ENCODE data around the gene TMEM253. TPM values are rescaled to one million over a fixed set of nuclear protein-coding genes. Genes with fewer than 3 reads are reported as not detected.

The TMEM253 gene
- total and polyA plus RNA-seq, 2 experiments from 2014 or later: 0.59 to 0.95 TPM

GRCh38 chr14:21095430-21096205 lies 5.2 kb upstream of the TMEM253 start:
- H3K27me3 Mint-ChIP-seq (ENCODE audit: insufficient read depth, low read depth, poor library complexity): peaks cover 34% of the 10 kb centered on the region
- H3K4me3 Mint-ChIP-seq: peak overlapping the region; percentile 92
- peak overlapping the region; percentile 98 for H3K4me2 ChIP-seq
- peaks cover 8% of the 10 kb centered on the region; the same call in 2 of the 3 replicates for H3K9me3 Mint-ChIP-seq
- peaks cover 70% of the 10 kb centered on the region for H3K4me1 Mint-ChIP-seq
- peaks cover 47% of the 10 kb centered on the region for H3K79me2 ChIP-seq (replicated peaks; ENCODE audit: insufficient read depth)
- H3K9me2 ChIP-seq (ENCODE audit: insufficient read depth): no peaks in the 10 kb centered on the region
- H3K4me1 ChIP-seq (ENCODE audit: insufficient read depth): peaks cover 48% of the 10 kb centered on the region
- H2AFZ ChIP-seq: no peak overlapping the region
- H3K4me3 ChIP-seq: peak overlapping the region; percentile 46; the same call in 1 of the 2 replicates
- ATAC-seq (no peak), DNase-seq (ENCODE audit: low spot score) (peak; percentile 70)
- H3K27me3 ChIP-seq (ENCODE audit: insufficient read depth): no peaks in the 10 kb centered on the region
- peaks cover 29% of the 10 kb centered on the region for H3K36me3 Mint-ChIP-seq (ENCODE audit: low read depth)
- H3K27ac Mint-ChIP-seq: peak overlapping the region; percentile 30; the same call in 1 of the 2 replicates
- H3K36me3 ChIP-seq (ENCODE audit: insufficient read depth): peaks cover 10% of the 10 kb centered on the region
- TF ChIP-seq, protein P1, sequence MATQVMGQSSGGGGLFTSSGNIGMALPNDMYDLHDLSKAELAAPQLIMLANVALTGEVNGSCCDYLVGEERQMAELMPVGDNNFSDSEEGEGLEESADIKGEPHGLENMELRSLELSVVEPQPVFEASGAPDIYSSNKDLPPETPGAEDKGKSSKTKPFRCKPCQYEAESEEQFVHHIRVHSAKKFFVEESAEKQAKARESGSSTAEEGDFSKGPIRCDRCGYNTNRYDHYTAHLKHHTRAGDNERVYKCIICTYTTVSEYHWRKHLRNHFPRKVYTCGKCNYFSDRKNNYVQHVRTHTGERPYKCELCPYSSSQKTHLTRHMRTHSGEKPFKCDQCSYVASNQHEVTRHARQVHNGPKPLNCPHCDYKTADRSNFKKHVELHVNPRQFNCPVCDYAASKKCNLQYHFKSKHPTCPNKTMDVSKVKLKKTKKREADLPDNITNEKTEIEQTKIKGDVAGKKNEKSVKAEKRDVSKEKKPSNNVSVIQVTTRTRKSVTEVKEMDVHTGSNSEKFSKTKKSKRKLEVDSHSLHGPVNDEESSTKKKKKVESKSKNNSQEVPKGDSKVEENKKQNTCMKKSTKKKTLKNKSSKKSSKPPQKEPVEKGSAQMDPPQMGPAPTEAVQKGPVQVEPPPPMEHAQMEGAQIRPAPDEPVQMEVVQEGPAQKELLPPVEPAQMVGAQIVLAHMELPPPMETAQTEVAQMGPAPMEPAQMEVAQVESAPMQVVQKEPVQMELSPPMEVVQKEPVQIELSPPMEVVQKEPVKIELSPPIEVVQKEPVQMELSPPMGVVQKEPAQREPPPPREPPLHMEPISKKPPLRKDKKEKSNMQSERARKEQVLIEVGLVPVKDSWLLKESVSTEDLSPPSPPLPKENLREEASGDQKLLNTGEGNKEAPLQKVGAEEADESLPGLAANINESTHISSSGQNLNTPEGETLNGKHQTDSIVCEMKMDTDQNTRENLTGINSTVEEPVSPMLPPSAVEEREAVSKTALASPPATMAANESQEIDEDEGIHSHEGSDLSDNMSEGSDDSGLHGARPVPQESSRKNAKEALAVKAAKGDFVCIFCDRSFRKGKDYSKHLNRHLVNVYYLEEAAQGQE (IDR thresholded peaks at IDR 0.05; ENCODE audit: unreplicated experiment): peak; percentile 89
- TF ChIP-seq JUNB (IDR thresholded peaks at IDR 0.05; ENCODE audit: unreplicated experiment): no peak
- H3K27ac ChIP-seq (ENCODE audit: low read depth): peak overlapping the region; percentile 91; the same call in 1 of the 2 replicates
- peaks cover 33% of the 10 kb centered on the region for H3F3A ChIP-seq (replicated peaks; ENCODE audit: low read depth)
- peaks cover 11% of the 10 kb centered on the region for H4K20me1 ChIP-seq (replicated peaks; ENCODE audit: insufficient read depth)

GRCh38 chr14:21096438-21096837 lies 4.4 kb upstream of the TMEM253 start:
- peak overlapping the region; percentile 98 for H3K4me2 ChIP-seq
- DNase-seq (ENCODE audit: low spot score) (no peak), ATAC-seq (no peak)
- peak overlapping the region; percentile 92 for H3K4me3 Mint-ChIP-seq
- peaks cover 7% of the 10 kb centered on the region for H4K20me1 ChIP-seq (replicated peaks; ENCODE audit: insufficient read depth)
- H3K27me3 Mint-ChIP-seq (ENCODE audit: insufficient read depth, low read depth, poor library complexity): peaks cover 30% of the 10 kb centered on the region
- peaks cover 23% of the 10 kb centered on the region for H3K36me3 Mint-ChIP-seq (ENCODE audit: low read depth)
- H3K9me3 Mint-ChIP-seq: peaks cover 8% of the 10 kb centered on the region; the same call in 2 of the 3 replicates
- peaks cover 8% of the 10 kb centered on the region for H3K36me3 ChIP-seq (ENCODE audit: insufficient read depth)
- H3K79me2 ChIP-seq (replicated peaks; ENCODE audit: insufficient read depth): peaks cover 47% of the 10 kb centered on the region
- H3K4me1 Mint-ChIP-seq: peaks cover 71% of the 10 kb centered on the region
- H3K4me3 ChIP-seq: peak overlapping the region; percentile 84
- H2AFZ ChIP-seq: no peak overlapping the region
- peaks cover 48% of the 10 kb centered on the region for H3K4me1 ChIP-seq (ENCODE audit: insufficient read depth)
- peaks cover 29% of the 10 kb centered on the region for H3F3A ChIP-seq (replicated peaks; ENCODE audit: low read depth)
- H3K9me2 ChIP-seq (ENCODE audit: insufficient read depth): no peaks in the 10 kb centered on the region
- peak overlapping the region; percentile 30; the same call in 1 of the 2 replicates for H3K27ac Mint-ChIP-seq
- TF ChIP-seq, protein P2, sequence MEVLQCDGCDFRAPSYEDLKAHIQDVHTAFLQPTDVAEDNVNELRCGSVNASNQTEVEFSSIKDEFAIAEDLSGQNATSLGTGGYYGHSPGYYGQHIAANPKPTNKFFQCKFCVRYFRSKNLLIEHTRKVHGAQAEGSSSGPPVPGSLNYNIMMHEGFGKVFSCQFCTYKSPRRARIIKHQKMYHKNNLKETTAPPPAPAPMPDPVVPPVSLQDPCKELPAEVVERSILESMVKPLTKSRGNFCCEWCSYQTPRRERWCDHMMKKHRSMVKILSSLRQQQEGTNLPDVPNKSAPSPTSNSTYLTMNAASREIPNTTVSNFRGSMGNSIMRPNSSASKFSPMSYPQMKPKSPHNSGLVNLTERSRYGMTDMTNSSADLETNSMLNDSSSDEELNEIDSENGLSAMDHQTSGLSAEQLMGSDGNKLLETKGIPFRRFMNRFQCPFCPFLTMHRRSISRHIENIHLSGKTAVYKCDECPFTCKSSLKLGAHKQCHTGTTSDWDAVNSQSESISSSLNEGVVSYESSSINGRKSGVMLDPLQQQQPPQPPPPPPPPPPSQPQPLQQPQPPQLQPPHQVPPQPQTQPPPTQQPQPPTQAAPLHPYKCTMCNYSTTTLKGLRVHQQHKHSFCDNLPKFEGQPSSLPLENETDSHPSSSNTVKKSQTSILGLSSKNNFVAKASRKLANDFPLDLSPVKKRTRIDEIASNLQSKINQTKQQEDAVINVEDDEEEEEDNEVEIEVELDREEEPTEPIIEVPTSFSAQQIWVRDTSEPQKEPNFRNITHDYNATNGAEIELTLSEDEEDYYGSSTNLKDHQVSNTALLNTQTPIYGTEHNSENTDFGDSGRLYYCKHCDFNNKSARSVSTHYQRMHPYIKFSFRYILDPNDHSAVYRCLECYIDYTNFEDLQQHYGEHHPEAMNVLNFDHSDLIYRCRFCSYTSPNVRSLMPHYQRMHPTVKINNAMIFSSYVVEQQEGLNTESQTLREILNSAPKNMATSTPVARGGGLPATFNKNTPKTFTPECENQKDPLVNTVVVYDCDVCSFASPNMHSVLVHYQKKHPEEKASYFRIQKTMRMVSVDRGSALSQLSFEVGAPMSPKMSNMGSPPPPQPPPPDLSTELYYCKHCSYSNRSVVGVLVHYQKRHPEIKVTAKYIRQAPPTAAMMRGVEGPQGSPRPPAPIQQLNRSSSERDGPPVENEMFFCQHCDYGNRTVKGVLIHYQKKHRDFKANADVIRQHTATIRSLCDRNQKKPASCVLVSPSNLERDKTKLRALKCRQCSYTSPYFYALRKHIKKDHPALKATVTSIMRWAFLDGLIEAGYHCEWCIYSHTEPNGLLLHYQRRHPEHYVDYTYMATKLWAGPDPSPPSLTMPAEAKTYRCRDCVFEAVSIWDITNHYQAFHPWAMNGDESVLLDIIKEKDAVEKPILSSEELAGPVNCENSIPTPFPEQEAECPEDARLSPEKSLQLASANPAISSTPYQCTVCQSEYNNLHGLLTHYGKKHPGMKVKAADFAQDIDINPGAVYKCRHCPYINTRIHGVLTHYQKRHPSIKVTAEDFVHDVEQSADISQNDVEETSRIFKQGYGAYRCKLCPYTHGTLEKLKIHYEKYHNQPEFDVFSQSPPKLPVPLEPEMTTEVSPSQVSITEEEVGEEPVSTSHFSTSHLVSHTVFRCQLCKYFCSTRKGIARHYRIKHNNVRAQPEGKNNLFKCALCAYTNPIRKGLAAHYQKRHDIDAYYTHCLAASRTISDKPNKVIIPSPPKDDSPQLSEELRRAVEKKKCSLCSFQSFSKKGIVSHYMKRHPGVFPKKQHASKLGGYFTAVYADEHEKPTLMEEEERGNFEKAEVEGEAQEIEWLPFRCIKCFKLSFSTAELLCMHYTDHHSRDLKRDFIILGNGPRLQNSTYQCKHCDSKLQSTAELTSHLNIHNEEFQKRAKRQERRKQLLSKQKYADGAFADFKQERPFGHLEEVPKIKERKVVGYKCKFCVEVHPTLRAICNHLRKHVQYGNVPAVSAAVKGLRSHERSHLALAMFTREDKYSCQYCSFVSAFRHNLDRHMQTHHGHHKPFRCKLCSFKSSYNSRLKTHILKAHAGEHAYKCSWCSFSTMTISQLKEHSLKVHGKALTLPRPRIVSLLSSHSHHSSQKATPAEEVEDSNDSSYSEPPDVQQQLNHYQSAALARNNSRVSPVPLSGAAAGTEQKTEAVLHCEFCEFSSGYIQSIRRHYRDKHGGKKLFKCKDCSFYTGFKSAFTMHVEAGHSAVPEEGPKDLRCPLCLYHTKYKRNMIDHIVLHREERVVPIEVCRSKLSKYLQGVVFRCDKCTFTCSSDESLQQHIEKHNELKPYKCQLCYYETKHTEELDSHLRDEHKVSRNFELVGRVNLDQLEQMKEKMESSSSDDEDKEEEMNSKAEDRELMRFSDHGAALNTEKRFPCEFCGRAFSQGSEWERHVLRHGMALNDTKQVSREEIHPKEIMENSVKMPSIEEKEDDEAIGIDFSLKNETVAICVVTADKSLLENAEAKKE (CRISPR knock-in tag; IDR thresholded peaks at IDR 0.05): no peak
- TF ChIP-seq CREB1 (CRISPR knock-in tag; IDR thresholded peaks at IDR 0.05; ENCODE audit: low read depth) (no peak), POLR2AphosphoS5 (IDR thresholded peaks at IDR 0.05; ENCODE audit: low read depth) (no peak)
- no peak overlapping the region for H3K27ac ChIP-seq (ENCODE audit: low read depth)
- H3K27me3 ChIP-seq (ENCODE audit: insufficient read depth): no peaks in the 10 kb centered on the region

Data from GM23338 (cell line).